HG03066 (cell line): ENCODE results near the gene PCDHGB5.

Source experiments
- ATAC-seq: cut with Tn5 transposase; IDR thresholded peaks from one replicate; pipeline ENCODE4 v1.9.1; 2021; ENCODE audit warnings: low read depth; ENCODE audit not compliant: unreplicated experiment

Gene PCDHGB5

DNA sequence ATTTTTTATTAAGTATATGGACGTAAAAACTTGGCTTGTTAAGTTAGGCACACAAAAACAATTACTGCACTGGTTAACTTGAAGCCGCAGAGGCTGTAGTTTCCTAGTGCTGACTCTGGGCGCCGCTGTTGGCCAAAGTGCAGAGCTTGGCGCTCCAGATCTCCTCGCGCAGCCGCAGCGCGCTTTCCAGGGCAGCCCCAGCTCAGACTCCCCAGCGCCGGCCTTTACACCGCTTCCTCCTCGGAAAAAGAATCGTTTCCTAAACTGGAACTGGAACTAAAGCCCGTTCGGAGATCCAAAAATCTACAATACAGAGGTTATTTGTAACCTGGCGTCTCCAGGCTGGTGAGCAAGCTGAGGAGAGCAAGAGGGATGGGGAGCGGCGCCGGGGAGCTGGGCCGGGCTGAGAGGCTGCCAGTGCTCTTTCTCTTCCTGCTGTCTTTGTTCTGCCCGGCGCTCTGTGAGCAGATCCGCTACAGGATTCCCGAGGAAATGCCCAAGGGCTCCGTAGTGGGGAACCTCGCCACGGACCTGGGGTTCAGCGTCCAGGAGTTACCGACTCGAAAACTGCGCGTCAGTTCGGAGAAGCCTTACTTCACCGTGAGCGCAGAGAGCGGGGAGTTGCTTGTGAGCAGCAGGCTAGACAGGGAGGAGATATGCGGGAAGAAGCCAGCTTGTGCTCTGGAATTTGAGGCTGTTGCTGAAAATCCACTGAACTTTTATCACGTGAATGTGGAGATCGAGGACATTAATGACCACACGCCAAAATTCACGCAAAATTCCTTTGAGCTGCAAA lies at the start of gene PCDHGB5:
PCDHGB5 (plus strand) TSS at position 192 of the 796 bp plus-strand sequence; CDS start at position 373, 181 bp downstream.
- peak; percentile 72 for ATAC-seq

DNA sequence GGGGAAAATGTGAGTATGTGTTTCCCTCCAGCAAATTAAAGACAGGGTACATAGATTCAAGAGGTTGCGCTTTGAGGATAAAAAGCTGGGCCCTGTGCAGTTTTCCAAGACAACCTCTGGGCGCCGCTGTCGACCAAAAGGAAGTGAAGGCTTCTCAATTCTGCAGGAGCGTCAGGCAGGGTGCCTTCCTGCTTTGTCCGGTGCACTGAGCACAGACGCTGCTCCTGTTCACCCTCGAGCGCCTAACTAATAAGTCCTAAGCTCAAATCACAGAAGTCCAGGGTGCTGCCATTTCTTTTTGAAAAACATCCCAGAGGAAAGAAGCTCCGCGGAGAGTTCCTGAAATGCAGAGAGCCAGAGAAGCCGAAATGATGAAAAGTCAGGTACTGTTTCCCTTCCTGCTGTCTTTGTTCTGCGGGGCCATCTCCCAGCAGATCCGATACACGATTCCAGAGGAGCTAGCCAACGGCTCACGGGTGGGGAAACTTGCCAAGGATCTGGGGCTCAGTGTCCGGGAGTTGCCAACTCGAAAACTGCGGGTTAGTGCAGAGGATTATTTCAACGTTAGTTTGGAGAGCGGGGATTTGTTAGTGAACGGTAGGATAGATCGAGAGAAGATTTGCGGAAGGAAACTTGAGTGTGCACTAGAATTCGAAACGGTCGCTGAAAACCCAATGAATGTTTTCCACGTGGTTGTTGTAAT lies 47.7 kb upstream of the PCDHGB5 start, which contains the start of gene PCDHGB1:
PCDHGB1 (plus strand) TSS at position 183 of the 703 bp plus-strand sequence; CDS start at position 345, 162 bp downstream.
- no peak for ATAC-seq

DNA sequence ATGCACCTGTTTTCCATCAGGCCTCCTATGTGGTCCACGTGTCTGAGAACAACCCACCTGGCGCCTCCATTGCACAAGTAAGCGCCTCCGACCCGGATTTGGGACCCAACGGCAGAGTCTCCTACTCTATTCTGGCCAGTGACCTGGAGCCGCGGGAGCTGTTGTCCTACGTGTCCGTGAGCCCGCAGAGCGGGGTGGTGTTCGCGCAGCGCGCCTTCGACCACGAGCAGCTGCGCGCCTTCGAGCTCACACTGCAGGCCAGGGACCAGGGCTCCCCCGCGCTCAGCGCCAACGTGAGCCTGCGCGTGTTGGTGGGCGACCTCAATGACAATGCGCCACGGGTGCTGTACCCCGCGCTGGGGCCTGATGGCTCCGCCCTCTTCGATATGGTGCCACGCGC lies 46.2 kb upstream of the PCDHGB5 start:
- ATAC-seq, result no peak

- no peak for ATAC-seq
Measured at GRCh38 chr5:141354900-141355469, 42.8 kb upstream of the PCDHGB5 start, which contains the start of gene PCDHGA4. TSS of gene PCDHGA4 (plus strand) at chr5:141355021. CDS start at chr5:141355108, 87 bp downstream.

- ATAC-seq, result no peak
Measured at GRCh38 chr5:141355641-141356040, 42.1 kb upstream of the PCDHGB5 start.

DNA sequence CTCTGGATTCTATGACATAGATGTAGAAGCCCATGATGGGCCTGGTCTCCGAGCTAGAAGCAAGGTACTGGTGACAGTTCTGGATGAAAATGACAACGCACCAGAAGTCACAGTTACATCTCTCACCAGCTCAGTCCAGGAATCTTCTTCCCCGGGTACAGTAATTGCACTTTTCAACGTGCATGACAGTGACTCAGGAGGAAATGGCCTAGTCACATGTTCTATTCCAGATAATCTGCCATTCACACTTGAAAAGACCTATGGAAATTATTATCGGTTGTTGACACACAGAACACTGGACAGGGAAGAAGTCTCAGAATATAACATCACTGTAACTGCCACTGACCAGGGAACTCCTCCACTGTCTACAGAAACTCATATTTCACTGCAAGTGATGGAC lies 41.6 kb upstream of the PCDHGB5 start:
- no peak for ATAC-seq

- ATAC-seq, result no peak
Measured at GRCh38 chr5:141356950-141357349, 40.8 kb upstream of the PCDHGB5 start.

DNA sequence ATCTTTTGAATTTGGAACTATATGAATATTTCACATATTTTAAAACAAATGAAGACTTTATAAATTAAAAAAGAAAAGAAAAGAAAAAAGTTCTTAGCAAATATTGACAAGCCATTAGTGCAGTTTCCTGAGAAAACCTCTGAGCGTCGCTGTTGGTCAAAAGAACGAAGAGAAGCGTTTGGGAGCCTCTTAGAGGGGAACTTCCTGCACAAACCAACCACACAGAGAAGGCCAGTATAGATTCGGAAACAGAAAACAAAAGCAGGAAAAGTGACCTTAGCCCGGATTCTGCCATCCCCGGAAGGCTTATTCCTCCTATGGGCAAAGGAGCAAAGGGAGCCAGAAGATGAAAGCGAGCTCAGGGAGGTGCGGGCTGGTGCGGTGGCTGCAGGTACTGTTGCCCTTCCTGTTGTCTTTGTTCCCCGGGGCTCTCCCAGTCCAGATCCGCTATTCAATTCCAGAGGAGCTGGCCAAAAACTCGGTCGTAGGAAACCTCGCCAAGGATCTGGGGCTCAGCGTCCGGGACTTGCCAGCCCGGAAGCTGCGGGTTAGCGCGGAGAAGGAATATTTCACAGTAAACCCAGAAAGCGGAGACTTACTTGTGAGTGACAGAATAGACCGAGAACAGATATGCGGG lies 37.8 kb upstream of the PCDHGB5 start, which contains the start of gene PCDHGB2:
PCDHGB2 (plus strand) TSS at position 205 of the 637 bp plus-strand sequence; CDS start at position 347, 142 bp downstream.
- ATAC-seq, result peak; percentile 64

DNA sequence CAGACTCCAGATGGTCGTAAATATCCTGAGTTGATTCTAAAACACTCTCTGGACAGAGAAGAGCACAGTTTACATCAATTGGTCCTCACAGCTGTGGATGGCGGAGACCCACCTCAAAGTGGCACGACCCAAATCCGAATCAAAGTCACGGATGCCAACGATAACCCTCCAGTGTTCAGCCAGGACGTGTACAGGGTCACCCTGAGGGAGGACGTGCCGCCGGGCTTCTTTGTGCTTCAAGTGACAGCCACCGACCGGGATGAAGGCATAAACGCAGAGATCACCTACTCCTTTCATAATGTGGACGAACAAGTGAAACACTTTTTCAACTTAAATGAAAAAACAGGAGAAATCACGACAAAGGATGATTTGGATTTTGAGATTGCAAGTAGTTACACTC lies 37.1 kb upstream of the PCDHGB5 start:
- no peak for ATAC-seq

- ATAC-seq, result no peak
Measured at GRCh38 chr5:141362719-141363118, 35.0 kb upstream of the PCDHGB5 start.

- ATAC-seq, result no peak
Measured at GRCh38 chr5:141363952-141364660, 33.6 kb upstream of the PCDHGB5 start, which contains the start of gene PCDHGA5. TSS of gene PCDHGA5 (plus strand) at chr5:141364162. CDS start at chr5:141364331, 169 bp downstream.

DNA sequence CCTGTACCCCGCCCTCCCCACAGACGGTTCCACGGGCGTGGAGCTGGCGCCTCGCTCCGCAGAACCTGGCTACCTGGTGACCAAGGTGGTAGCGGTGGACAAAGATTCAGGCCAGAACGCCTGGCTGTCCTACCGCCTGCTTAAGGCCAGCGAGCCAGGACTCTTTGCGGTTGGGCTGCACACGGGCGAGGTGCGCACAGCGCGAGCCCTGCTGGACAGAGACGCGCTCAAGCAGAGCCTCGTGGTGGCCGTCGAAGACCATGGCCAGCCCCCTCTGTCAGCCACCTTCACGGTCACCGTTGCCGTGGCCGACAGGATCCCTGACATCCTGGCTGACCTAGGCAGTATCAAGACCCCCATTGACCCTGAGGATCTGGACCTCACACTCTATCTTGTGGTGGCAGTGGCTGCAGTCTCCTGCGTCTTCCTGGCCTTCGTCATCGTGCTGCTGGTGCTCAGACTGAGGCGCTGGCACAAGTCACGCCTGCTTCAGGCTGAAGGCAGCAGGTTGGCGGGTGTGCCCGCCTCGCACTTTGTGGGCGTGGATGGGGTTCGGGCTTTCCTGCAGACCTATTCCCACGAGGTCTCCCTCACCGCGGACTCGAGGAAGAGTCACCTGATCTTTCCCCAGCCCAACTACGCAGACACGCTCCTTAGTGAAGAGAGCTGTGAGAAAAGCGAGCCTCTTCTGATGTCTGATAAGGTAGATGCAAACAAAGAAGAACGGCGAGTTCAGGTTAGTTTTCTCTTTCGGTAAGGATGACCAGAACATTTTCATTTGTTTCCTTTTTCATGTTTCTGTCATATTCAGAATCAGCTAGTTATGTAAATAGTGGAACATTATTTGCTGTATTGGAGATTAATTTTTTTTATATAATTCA lies 31.5 kb upstream of the PCDHGB5 start:
- ATAC-seq, result no peak

- no peak for ATAC-seq
Measured at GRCh38 chr5:141369994-141370848, 27.5 kb upstream of the PCDHGB5 start, which contains the start of gene PCDHGB3. TSS of gene PCDHGB3 (plus strand) at chr5:141370242. CDS start at chr5:141370395, 153 bp downstream.

- ATAC-seq, result no peak
Measured at GRCh38 chr5:141371572-141372475, 25.9 kb upstream of the PCDHGB5 start.

DNA sequence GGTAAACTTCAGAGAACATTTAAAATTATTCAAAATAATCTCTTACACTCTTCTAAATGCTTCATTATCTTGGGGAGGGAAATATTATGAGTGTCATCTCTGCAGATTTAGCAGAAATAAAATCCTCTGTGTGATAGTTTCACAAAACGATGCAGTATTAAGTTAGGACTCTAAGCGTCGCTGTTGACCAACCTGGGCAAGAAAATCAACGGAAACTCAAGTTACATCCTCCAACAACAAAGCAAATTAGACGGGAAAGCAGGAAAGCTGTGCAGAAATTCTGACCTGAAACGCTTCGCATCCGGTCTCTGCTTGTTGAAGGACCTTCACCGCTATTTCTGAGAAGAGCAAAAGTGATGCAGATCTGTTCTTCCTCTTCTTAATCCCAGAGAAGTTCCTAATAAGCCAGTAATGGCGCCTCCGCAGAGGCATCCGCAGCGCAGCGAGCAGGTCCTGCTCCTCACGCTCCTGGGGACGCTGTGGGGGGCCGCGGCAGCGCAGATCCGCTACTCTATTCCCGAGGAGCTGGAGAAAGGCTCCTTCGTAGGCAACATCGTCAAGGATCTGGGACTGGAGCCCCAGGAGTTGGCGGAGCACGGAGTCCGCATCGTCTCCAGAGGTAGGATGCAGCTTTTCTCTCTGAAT lies 24.0 kb upstream of the PCDHGB5 start, which contains the start of gene PCDHGA6:
PCDHGA6 (plus strand) TSS at position 219 of the 645 bp plus-strand sequence; CDS start at position 412, 193 bp downstream.
- no peak for ATAC-seq

DNA sequence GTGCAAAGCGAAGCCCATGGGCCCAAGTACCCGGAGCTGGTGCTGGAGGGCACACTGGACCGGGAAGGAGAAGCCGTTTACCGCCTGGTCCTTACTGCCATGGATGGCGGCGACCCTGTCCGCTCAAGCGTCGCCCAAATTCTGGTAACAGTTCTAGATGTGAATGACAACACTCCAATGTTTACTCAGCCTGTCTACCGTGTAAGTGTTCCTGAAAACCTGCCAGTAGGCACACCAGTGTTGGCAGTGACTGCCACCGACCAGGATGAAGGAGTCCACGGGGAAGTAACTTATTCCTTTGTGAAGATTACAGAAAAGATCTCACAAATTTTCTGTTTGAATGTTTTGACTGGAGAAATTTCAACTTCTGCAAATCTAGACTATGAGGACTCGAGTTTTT lies 23.1 kb upstream of the PCDHGB5 start:
- no peak for ATAC-seq
